HTERT RPE-1 (cell line): Measurements from ENCODE around the gene RANBP17.

Source experiments
- in situ Hi-C: fragments of 300-500 bp; cut with MboI; formaldehyde crosslinking; loops from 4 replicates; pipeline ENCODE4 v1.14.3; 2020; ENCODE audit warnings: low sequenced_read_pairs

RANBP17 gene

GRCh38 chr5:171080186-171080938 lies 218.5 kb downstream of the RANBP17 start:
- in situ Hi-C loops, result no loop called here

- in situ Hi-C loops, result no loop called here
These were observed 219.5 kb downstream of the RANBP17 start for GRCh38 chr5:171081319-171081718.

GRCh38 chr5:171092194-171092593 lies 230.4 kb downstream of the RANBP17 start:
- in situ Hi-C loops, result no loop called here

DNA sequence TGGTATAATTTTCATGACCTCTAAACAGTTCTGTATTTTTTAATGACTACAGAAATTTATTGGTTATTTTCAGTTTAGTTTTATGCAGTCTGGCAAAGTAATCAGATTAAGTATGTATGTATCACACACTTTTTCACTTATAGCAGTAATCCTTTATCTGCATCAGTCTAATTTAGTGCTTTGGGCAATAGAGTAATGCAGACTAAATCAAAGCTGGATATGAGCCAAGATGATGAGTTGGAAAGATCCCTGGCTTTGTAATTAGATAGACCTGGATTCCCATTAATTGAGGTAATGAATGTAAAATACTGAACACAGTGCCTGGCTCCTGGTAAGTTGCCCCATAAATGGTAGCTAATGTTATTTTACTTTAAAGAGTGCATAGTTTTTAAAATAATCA lies 231.8 kb downstream of the RANBP17 start:
- in situ Hi-C loops, result no loop called here

DNA sequence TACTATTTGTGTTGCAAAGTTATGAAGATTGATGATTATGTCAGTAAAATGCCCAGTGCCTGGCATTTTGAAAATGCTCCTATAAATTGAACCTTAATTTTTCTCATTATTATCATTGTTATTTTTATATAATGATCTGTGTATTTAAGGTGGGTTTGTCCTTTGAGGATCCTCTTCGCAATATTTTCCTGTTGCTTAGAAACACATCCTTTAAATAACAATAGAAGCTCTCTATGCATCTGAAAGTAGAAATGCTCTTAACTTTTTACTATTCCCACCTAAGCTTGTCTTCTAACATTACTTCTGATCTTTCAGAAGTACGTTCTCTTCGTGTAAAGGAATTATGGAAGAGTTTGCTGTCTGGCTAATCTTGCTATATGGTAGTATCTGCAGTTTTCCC lies 232.5 kb downstream of the RANBP17 start:
- in situ Hi-C loops, result no loop called here

DNA sequence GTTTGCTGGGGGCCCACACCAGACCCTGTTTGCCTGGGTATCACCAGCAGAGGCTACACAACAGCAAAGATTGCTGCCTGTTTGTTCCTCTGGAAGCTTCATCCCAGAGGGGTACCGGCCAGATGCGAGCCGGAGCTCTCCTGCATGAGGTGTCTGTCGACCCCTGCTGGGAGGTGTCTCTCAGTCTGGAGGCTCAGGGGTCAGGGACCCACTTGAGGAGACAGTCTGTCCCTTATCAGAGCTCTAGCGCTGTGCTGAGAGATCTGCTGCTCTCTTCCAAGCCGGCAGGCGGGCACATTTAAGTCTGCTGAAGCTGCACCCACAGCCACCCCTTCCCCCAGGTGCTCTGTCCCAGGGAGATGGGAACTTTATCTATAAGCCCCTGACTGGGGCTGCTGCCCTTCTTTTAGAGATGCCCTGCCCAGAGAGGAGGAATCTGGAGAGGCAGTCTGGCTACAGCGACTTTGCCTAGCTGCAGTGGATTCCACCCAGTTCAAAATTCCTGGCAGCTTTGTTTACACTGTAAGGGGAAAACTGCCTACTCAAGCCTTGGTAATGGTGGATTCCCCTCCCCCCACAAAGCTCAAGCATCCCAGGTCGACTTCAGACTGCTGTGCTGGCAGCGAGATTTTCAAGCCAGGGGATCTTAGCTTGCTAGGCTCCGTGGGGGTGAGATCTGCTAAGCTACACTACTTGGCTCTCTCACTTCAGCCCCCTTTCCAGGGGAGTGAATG lies 241.2 kb downstream of the RANBP17 start:
- in situ Hi-C loops, result no loop called here

DNA sequence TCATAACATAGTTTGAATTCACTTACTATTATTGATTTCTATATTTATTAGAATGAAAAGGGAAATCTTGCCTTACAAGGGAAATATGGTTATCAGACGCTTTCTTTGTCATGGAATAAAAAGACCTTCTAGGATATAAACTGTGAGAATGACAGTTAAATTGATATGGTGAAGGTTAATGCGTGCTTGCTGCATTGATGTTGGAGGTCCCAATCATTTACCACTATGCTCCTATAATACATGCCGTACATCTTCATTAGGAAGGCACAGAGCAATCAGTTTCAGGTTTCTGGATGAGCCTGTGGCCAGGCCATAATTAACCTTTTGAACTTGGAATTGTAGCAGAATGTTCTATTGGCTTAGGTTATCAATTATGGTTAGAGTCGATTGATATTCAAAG lies 245.9 kb downstream of the RANBP17 start:
- in situ Hi-C loops, result no loop called here

DNA sequence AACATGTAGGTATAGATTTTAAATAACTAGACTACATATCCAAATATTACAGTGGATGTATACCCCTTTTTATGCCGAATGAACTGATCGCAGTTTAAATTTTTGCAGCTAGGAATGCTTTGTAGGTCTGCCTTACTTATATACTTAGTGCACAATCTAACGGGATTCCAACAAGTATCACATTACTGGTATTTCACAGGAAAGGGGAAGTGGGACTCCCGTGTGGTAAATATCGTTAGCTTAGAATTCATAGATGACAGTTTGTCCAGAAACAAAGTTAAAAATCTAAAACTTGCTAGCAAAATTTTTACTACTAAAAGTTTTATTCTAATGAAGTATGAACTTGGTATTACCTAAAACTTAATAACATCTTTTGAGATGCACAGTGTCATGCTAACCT lies 253.7 kb downstream of the RANBP17 start:
- in situ Hi-C loops, result no loop called here

- in situ Hi-C loops, result no loop called here
These were observed 254.9 kb downstream of the RANBP17 start for GRCh38 chr5:171116719-171117118.

DNA sequence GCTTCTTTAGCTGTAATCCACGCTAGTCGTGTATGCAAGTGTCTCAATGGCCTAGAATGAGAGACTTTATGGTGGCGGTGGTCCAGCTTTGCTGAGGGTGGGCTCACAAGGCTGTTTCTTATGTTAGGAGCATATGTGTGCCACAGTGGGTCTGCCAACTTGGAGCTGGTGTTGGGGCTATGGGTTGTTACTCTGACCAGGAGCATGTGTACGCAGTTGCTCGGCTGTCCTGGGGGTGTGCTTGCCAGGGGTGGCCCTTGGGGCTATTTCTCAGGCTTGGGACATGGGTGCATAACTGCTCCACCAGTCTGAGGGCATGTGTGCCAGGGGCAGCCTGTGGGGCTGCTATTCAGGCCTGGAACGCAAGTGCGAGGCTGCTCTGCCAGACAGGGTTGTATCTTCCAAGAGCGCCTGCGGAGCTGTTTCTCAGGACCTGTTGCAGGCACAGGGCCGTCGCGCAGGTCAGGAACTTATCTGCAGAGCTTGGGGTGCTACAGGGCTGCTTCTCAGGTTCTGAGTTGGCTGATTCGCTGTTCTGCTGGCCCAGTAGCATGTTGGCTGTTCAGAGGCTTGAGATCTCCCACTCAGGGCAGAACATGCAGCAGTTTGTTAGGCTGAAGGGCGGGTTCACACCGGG lies 259.3 kb downstream of the RANBP17 start:
- in situ Hi-C loops, result no loop called here

- in situ Hi-C loops, result no loop called here
These were observed 259.8 kb downstream of the RANBP17 start for GRCh38 chr5:171121638-171122037.

DNA sequence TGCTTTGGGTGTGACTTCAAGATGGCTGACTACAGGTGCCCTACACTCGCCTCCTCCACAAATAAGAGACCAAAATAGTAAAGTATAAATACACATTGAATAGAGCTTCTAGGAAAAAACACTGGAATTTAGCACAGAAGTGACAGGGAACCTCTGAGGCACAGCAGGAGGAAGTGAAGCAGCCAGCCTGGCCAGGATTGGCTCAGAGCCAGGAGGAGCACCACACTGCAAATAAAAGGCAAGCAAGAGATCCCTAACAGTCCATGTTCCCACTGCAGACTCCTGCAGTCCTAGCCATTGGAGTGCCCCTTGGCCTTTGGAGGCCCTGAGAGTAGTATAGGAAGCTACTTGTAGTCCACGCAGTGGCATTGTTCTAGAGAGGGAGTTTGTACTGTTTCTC lies 260.6 kb downstream of the RANBP17 start:
- in situ Hi-C loops, result no loop called here

GRCh38 chr5:171123417-171123816 lies 261.6 kb downstream of the RANBP17 start:
- in situ Hi-C loops, result no loop called here

DNA sequence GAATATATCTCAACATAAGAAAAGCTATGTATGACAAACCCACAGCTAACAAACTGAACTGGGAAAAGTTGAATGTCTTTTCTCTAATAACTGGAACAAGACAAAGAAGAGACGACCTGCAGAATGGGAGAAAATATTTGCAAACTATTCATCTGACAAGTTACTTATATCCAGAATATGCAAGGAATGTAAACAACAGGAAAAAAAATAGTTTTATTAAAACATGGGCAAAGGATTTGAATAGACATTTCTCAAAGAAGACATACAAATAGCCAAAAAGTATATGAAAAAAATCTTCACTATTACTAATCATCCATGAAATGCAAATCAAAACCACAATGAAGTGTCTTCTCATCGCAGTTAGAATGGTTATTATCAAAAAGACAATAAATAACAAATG lies 265.5 kb downstream of the RANBP17 start:
- in situ Hi-C loops, result no loop called here

DNA sequence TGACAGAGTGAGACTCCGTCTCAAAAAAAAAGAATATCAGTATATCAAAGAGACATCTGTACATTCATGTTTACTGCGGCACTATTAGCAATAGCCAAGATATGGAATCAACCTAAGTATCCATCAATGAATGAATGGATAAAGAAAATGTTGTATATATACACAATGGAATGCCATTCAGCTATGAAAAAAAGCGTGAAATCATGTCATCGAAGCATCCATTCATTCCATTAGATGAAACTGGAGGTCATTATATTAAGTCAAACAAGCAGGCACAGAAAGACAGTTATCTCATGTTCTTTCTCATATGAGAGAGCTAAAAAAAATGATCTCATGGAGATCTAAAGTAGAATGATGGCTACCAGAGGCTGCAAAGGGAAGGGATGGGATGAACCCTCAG lies 266.3 kb downstream of the RANBP17 start:
- in situ Hi-C loops, result no loop called here

DNA sequence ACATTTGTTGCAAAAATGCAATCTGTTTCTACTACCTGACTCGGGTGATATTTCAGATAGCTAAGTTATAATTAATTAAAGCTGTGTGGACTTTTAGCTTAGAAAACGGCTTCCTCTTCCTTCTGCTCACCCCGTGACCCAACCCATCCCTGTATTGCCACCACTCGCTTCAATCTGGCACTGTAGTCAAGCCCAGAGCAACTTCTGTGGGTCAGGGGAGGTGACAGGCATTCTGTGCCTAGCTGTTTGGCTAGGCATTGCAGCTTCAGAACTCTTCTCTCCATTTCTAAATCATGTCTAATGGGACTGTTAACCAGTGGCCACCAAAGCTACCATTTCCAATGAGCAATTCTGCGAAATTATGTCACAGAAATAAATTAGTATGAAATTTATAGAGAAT lies 267.5 kb downstream of the RANBP17 start:
- in situ Hi-C loops, result no loop called here

- in situ Hi-C loops, result no loop called here
These were observed 269.7 kb downstream of the RANBP17 start for GRCh38 chr5:171131497-171131896.

DNA sequence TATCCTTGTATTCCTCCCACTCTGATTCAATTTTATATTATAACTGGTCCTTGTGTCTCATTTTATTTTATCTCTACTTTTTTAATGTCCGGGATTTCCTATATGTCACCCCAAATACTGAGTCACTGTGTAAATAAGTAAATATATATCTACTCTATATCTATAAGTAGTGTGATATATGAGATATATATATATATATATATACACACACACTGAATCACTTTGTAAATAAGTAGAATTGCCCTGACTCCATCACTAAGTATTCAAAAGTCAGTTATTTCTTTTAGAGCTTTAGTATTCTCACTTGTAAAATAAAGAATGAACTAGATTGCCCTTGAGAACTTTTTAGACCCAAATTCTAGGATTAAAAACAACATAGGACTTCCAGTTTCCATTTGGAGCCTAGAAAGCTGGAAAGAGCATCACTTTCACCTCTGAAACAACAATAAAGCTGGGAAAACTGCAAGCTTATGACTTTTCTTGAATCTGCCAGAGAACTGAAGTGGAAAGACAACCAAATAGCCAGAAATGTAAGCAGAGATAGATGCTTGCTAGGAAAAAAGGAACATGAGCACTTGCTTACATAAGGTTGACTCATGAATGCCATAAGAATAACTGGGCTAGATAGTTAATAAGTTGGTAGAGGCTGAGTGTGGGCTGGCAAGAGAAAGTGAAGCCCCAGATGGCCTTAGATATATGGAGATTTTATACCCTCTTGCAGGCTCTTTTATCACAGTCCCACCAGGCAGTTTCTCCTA lies 276.1 kb downstream of the RANBP17 start:
- in situ Hi-C loops, result no loop called here

GRCh38 chr5:171139227-171139626 lies 277.4 kb downstream of the RANBP17 start:
- in situ Hi-C loops, result no loop called here

GRCh38 chr5:171142617-171143016 lies 280.8 kb downstream of the RANBP17 start:
- in situ Hi-C loops, result no loop called here

- in situ Hi-C loops, result no loop called here
These were observed 281.4 kb downstream of the RANBP17 start for GRCh38 chr5:171143171-171143570.
